Neural cell (in vitro differentiated cells): ENCODE data around the gene TRABD2B. TPM values are rescaled to one million over a fixed set of nuclear protein-coding genes. Genes with fewer than 3 reads are reported as not detected.

ENCODE experiments used
- H2AFZ ChIP-seq: fragments of 200-600, 300-800 bp; sonication (generic), shearing (Covaris generic); 2 replicates; pipeline ENCODE4 v1.6.0; 2014; ENCODE audit warnings: low read depth, mild to moderate bottlenecking, antibody characterized with exemption, low read length, moderate library complexity
- H3F3A ChIP-seq: fragments of 200-600 bp; shearing (Covaris generic); 2 replicates; pipeline ENCODE4 v1.6.1; 2016; ENCODE audit warnings: mild to moderate bottlenecking, moderate library complexity, mixed read lengths, antibody characterized with exemption, low read length; ENCODE audit not compliant: insufficient read depth, poor library complexity, severe bottlenecking
- H3K27ac ChIP-seq: fragments of 200-600, 300-800 bp; sonication (generic), shearing (Covaris generic); 2 replicates; pipeline ENCODE4 v1.5.1; 2014; ENCODE audit warnings: mild to moderate bottlenecking, low read length, moderate library complexity
- H3K27me3 ChIP-seq: fragments of 300-800, 200-600 bp; sonication (generic), shearing (Covaris generic); 2 replicates; pipeline ENCODE4 v1.6.0; 2014; ENCODE audit warnings: mild to moderate bottlenecking, low read depth, low read length, moderate library complexity; ENCODE audit not compliant: insufficient read depth
- H3K36me3 ChIP-seq: fragments of 300-800, 200-600 bp; sonication (generic), shearing (Covaris generic); 2 replicates; pipeline ENCODE4 v1.5.1; 2014; ENCODE audit warnings: mild to moderate bottlenecking, antibody characterized with exemption, low read length, moderate library complexity; ENCODE audit not compliant: insufficient read depth
- H3K4me2 ChIP-seq: fragments of 300-800, 200-600 bp; sonication (generic), shearing (Covaris generic); 2 replicates; pipeline ENCODE4 v1.6.0; 2014; ENCODE audit warnings: mild to moderate bottlenecking, low read length
- H3K4me3 ChIP-seq: fragments of 300-800, 200-600 bp; sonication (generic), shearing (Covaris generic); 2 replicates; pipeline ENCODE4 v1.5.1; 2014; ENCODE audit warnings: mild to moderate bottlenecking, low read length, moderate library complexity
- H3K79me2 ChIP-seq: fragments of 200-600 bp; shearing (Covaris generic); replicated peaks from 2 replicates; pipeline ENCODE4 v1.6.0; 2014; ENCODE audit warnings: mild to moderate bottlenecking, low read length, moderate library complexity; ENCODE audit not compliant: insufficient read depth
- H3K9ac ChIP-seq: fragments of 300-800, 200-600 bp; sonication (generic), shearing (Covaris generic); 2 replicates; pipeline ENCODE4 v1.6.1; 2016; ENCODE audit warnings: mild to moderate bottlenecking, low read length, mixed read lengths
- H3K9me2 ChIP-seq: fragments of 200-600 bp; shearing (Covaris generic); 2 replicates; pipeline ENCODE4 v1.6.1; 2016; ENCODE audit warnings: mild to moderate bottlenecking, low read length, mixed read lengths; ENCODE audit not compliant: insufficient read depth
- H3K9me3 ChIP-seq: fragments of 200-600, 300-800 bp; sonication (generic), shearing (Covaris generic); 2 replicates; pipeline ENCODE4 v1.6.1; 2016; ENCODE audit warnings: mild to moderate bottlenecking, mixed run types, low read length, moderate library complexity, mixed read lengths
- H4K20me1 ChIP-seq: fragments of 200-600 bp; shearing (Covaris generic); 2 replicates; pipeline ENCODE4 v1.6.1; 2016; ENCODE audit warnings: mild to moderate bottlenecking, mixed run types; ENCODE audit not compliant: insufficient read depth
- CTCF ChIP-seq: fragments of 450-650 bp; IDR thresholded peaks from 2 replicates; pipeline ENCODE4 v1.5.1; 2014; ENCODE audit warnings: antibody characterized with exemption, mild to moderate bottlenecking, moderate library complexity; ENCODE audit not compliant: poor library complexity, severe bottlenecking
- EP300 ChIP-seq: fragments of 450-650 bp; conservative IDR thresholded peaks from 2 replicates; pipeline ENCODE4 v1.6.1; 2014; ENCODE audit warnings: antibody characterized with exemption, mild to moderate bottlenecking, moderate library complexity; ENCODE audit not compliant: poor library complexity, severe bottlenecking
- EZH2 ChIP-seq: fragments of 200-600, 300-800 bp; shearing (Covaris generic), sonication (generic); IDR thresholded peaks from 2 replicates; pipeline ENCODE4 v1.6.1; 2014; ENCODE audit warnings: antibody characterized with exemption, low read length, borderline replicate concordance, mild to moderate bottlenecking; ENCODE audit not compliant: insufficient read depth, poor library complexity, severe bottlenecking
- MXI1 ChIP-seq: fragments of 450-650 bp; conservative IDR thresholded peaks from 2 replicates; pipeline ENCODE4 v1.6.1; 2014; ENCODE audit warnings: antibody characterized with exemption, mild to moderate bottlenecking; ENCODE audit not compliant: poor library complexity, severe bottlenecking
- POLR2AphosphoS5 ChIP-seq: IDR thresholded peaks from 2 replicates; pipeline ENCODE4 v1.6.1; 2012
- RAD21 ChIP-seq: fragments of 450-650 bp; conservative IDR thresholded peaks from 2 replicates; pipeline ENCODE4 v1.6.1; 2014; ENCODE audit warnings: antibody characterized with exemption, mild to moderate bottlenecking, moderate library complexity
- REST ChIP-seq: IDR thresholded peaks from 2 replicates; pipeline ENCODE4 v1.6.1; 2012; ENCODE audit warnings: borderline replicate concordance
- SMC3 ChIP-seq: fragments of 450-650 bp; conservative IDR thresholded peaks from 2 replicates; pipeline ENCODE4 v1.6.1; 2014; ENCODE audit warnings: antibody characterized with exemption, mild to moderate bottlenecking, moderate library complexity; ENCODE audit not compliant: poor library complexity
- TAF1 ChIP-seq: IDR thresholded peaks from 2 replicates; pipeline ENCODE4 v1.6.1; 2012; ENCODE audit warnings: low read depth
- polyA plus RNA-seq: library from polyadenylated mRNA; depleted of rRNA; stranded (reverse); fragments of >200 nt; gene quantifications from 2 replicates; pipeline ENCODE4 v1.2.3, GENCODE V29; 2014

The TRABD2B gene
- polyA plus RNA-seq, 1 donor from 2014 or later = 0.02 TPM

GRCh38 chr1:48018799-48019198 is 21.6 kb upstream of the TRABD2B start:
- Histone ChIP-seq H3K9ac (no peak overlapping the region), H3K36me3 (no peaks in the 10 kb centered on the region), H2AFZ (no peak overlapping the region), H3K9me2 (no peaks in the 10 kb centered on the region), H3K9me3 (no peaks in the 10 kb centered on the region), H3K4me3 (no peak overlapping the region), H3K27me3 (no peaks in the 10 kb centered on the region), H3K27ac (no peak overlapping the region), H3K4me2 (no peak overlapping the region), H3F3A (no peaks in the 10 kb centered on the region), H4K20me1 (no peaks in the 10 kb centered on the region), H3K79me2 (no peaks in the 10 kb centered on the region)
- TF ChIP-seq POLR2AphosphoS5 = no peak
- no peak for TF ChIP-seq TAF1
- no peak for TF ChIP-seq EP300
- no peak for TF ChIP-seq EZH2
- no peak for TF ChIP-seq RAD21
- TF ChIP-seq MXI1 = no peak
- no peak for TF ChIP-seq CTCF

GRCh38 chr1:48017716-48018115 is 20.5 kb upstream of the TRABD2B start:
- Histone ChIP-seq H3K79me2 (no peaks in the 10 kb centered on the region), H3K4me3 (no peak overlapping the region), H3K27ac (no peak overlapping the region), H3K36me3 (no peaks in the 10 kb centered on the region), H4K20me1 (no peaks in the 10 kb centered on the region), H3K27me3 (no peaks in the 10 kb centered on the region), H3K4me2 (no peak overlapping the region), H3K9me2 (no peaks in the 10 kb centered on the region), H3K9ac (no peak overlapping the region), H3K9me3 (no peaks in the 10 kb centered on the region), H3F3A (no peaks in the 10 kb centered on the region), H2AFZ (no peak overlapping the region)
- no peak for TF ChIP-seq CTCF
- TF ChIP-seq MXI1 = no peak
- no peak for TF ChIP-seq REST
- no peak for TF ChIP-seq EZH2
- no peak for TF ChIP-seq RAD21
- no peak for TF ChIP-seq TAF1
- no peak for TF ChIP-seq POLR2AphosphoS5
- TF ChIP-seq SMC3 = no peak
- no peak for TF ChIP-seq EP300
